Neutrophil (primary cell): Measurements from ENCODE around the gene RRP36.

ENCODE experiments used
- H3K27ac ChIP-seq: fragments of 200-600 bp; sonication (generic); 2 replicates; pipeline ENCODE4 v1.5.1; 2016; ENCODE audit warnings: mild to moderate bottlenecking, moderate library complexity
- H3K27me3 ChIP-seq: fragments of 200-600 bp; sonication (generic); 2 replicates; pipeline ENCODE4 v1.6.0; 2016; ENCODE audit warnings: mild to moderate bottlenecking
- H3K36me3 ChIP-seq: fragments of 200-600 bp; sonication (generic); 2 replicates; pipeline ENCODE4 v1.5.1; 2017
- H3K4me1 ChIP-seq, 2 experiments: fragments of 200-600 bp in 1 of 2; sonication (generic) in 1 of 2; 1 replicate in 1 of 2; 2 replicates in 1 of 2; pipeline versions ENCODE4 v1.5.1 to v1.6.1; 2013 to 2016; ENCODE audit warnings: low read depth in 1 of 2, low read length in 1 of 2, mild to moderate bottlenecking in 1 of 2, moderate library complexity in 1 of 2; ENCODE audit not compliant: control insufficient read depth in 1 of 2, insufficient read depth in 1 of 2
- H3K4me3 ChIP-seq, 2 experiments: fragments of 200-600 bp in 1 of 2; sonication (generic) in 1 of 2; 1 replicate in 1 of 2; 2 replicates in 1 of 2; pipeline ENCODE4 v1.5.1; 2013 to 2016; ENCODE audit warnings: low read depth in 1 of 2, low read length in 1 of 2, mild to moderate bottlenecking in 1 of 2, moderate library complexity in 1 of 2
- H3K9me3 ChIP-seq: fragments of 200-600 bp; sonication (generic); 2 replicates; pipeline ENCODE4 v1.5.1; 2016
- TF ChIP-seq, protein P1 (sequence below): fragments of 200-600 bp; sonication (generic); IDR thresholded peaks from 2 replicates; pipeline ENCODE4 v1.5.1; 2016; ENCODE audit warnings: antibody characterized with exemption

RRP36 gene

DNA sequence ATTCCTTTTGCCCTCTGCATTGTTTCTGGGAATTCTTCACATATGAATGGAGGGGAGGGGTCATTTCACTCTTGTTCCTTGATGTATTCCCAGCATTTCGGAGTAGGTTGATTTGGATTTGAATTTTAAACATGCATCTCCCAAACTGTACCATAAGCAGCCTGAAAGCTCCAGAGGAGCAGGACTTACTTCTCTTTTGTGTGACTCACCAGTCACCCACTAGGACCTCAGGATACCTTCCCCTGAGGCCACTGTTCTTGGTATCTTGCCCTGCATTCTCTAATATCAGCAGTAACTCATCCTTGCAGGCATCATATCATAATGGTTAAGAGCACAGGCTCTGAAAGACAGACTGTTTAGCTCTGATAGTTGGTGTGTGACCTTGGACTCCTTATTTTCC, 37.1 kb downstream of the RRP36 start:
- H3K4me1 ChIP-seq, result peaks cover 21 to 24% of the 10 kb centered on the region in 2 experiments
- H3K9me3 ChIP-seq, result no peaks in the 10 kb centered on the region
- TF ChIP-seq, protein P1, sequence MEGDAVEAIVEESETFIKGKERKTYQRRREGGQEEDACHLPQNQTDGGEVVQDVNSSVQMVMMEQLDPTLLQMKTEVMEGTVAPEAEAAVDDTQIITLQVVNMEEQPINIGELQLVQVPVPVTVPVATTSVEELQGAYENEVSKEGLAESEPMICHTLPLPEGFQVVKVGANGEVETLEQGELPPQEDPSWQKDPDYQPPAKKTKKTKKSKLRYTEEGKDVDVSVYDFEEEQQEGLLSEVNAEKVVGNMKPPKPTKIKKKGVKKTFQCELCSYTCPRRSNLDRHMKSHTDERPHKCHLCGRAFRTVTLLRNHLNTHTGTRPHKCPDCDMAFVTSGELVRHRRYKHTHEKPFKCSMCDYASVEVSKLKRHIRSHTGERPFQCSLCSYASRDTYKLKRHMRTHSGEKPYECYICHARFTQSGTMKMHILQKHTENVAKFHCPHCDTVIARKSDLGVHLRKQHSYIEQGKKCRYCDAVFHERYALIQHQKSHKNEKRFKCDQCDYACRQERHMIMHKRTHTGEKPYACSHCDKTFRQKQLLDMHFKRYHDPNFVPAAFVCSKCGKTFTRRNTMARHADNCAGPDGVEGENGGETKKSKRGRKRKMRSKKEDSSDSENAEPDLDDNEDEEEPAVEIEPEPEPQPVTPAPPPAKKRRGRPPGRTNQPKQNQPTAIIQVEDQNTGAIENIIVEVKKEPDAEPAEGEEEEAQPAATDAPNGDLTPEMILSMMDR, result no peak
- H3K36me3 ChIP-seq, result peaks cover 8% of the 10 kb centered on the region
- peak overlapping the region; percentile 90 to 95 for H3K4me3 ChIP-seq
- no peaks in the 10 kb centered on the region for H3K27me3 ChIP-seq
- peak overlapping the region; percentile 90 for H3K27ac ChIP-seq

GRCh38 chr6:43059168-43060033, 38.0 kb downstream of the RRP36 start, which contains the start of the genes KLC4 and MRPL2:
KLC4 (plus strand) TSS chr6:43059631; CDS start chr6:43061336, 1,705 bp downstream.
MRPL2 (minus strand) TSS chr6:43059434; CDS start chr6:43059381, 53 bp downstream.
- Histone ChIP-seq H3K27ac (peak within 1 kb of the TSS; percentile 90), H3K4me1 (peaks cover 17 to 20% of the 10 kb centered on the region in 2 experiments), H3K36me3 (peaks cover 13% of the 10 kb centered on the region), H3K9me3 (no peaks in the 10 kb centered on the region), H3K4me3 (peak within 1 kb of the TSS; percentile 90 to 95), H3K27me3 (no peaks in the 10 kb centered on the region)
- TF ChIP-seq, protein P1, result no peak

- Histone ChIP-seq H3K9me3 (no peaks in the 10 kb centered on the region), H3K4me1 (peaks cover 17 to 19% of the 10 kb centered on the region in 2 experiments), H3K4me3 (peak overlapping the region; percentile 90 to 95), H3K27me3 (no peaks in the 10 kb centered on the region), H3K27ac (peak overlapping the region; percentile 90), H3K36me3 (peaks cover 15% of the 10 kb centered on the region)
- TF ChIP-seq, protein P1, result no peak
Measured at GRCh38 chr6:43060034-43060754, 38.8 kb downstream of the RRP36 start.

DNA sequence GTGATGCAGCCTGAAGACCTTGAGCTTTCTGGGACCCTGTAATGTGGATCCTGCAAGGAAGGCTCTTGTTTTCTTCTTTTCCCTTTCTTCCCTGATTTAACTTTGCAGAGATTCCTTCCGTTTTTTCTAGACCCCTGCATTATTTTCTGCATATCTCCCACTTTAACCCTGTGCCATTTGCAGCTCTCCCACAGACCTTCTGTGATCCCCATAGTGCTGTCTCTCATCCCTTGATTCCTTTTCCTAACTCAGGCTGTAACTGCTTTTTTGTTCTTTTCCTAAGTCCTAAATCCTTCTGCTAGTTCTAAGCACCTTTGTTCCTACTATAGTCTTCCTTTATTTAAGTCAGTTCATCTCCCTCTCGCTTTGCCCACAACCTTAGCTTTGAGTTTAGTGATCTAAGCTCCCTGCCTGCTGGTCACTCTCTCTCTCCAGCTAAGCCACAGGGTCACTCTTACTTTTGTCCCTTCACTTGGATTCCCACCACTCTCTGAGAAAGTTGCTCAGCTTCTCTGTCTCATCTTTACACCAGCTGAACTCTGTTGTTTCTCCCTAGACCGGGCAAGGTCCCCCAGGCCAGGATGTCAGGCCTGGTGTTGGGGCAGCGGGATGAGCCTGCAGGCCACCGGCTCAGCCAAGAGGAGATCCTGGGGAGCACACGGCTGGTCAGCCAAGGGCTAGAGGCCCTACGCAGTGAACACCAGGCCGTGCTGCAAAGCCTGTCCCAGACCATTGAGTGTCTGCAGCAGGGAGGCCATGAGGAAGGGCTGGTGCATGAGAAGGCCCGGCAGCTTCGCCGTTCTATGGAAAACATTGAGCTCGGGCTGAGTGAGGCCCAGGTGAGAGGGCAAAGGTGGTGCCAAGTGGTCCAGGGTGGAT, 39.6 kb downstream of the RRP36 start:
- H3K9me3 ChIP-seq, result no peaks in the 10 kb centered on the region
- no peak overlapping the region for H3K4me3 ChIP-seq
- peaks cover 17 to 19% of the 10 kb centered on the region in 2 experiments for H3K4me1 ChIP-seq
- TF ChIP-seq, protein P1, result no peak
- H3K27ac ChIP-seq, result no peak overlapping the region
- no peaks in the 10 kb centered on the region for H3K27me3 ChIP-seq
- H3K36me3 ChIP-seq, result peaks cover 23% of the 10 kb centered on the region

DNA sequence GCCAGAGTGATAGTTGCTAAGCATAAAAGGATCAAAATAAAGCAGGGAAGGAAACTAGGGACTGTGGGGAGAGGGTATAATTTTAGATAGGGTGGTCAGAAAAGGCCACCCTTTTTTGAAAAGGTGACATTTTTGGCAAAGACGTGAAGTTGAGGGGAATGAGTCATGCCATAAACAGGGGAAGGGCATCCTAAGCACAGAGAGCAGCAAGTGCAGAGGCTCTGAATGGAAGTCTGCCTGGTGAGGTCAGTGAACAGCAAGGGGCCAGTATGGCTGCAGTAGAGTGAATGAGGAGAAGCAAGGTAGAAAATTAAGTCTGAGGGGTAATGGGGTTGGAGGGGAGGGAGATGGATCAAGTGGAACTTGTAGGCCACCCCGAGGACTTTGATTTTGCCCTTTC, 40.4 kb downstream of the RRP36 start:
- H3K27ac ChIP-seq, result no peak overlapping the region
- H3K27me3 ChIP-seq, result no peaks in the 10 kb centered on the region
- no peak overlapping the region for H3K4me3 ChIP-seq
- TF ChIP-seq, protein P1, result no peak
- no peaks in the 10 kb centered on the region for H3K9me3 ChIP-seq
- peaks cover 17 to 19% of the 10 kb centered on the region in 2 experiments for H3K4me1 ChIP-seq
- H3K36me3 ChIP-seq, result peaks cover 27% of the 10 kb centered on the region
